HG02678 (cell line): ENCODE data around the gene TMEM258.

Source experiments
- ATAC-seq: cut with Tn5 transposase; IDR thresholded peaks from one replicate; pipeline ENCODE4 v1.9.1; 2021; ENCODE audit warnings: mild to moderate bottlenecking, moderate library complexity; ENCODE audit not compliant: unreplicated experiment

The TMEM258 gene

DNA sequence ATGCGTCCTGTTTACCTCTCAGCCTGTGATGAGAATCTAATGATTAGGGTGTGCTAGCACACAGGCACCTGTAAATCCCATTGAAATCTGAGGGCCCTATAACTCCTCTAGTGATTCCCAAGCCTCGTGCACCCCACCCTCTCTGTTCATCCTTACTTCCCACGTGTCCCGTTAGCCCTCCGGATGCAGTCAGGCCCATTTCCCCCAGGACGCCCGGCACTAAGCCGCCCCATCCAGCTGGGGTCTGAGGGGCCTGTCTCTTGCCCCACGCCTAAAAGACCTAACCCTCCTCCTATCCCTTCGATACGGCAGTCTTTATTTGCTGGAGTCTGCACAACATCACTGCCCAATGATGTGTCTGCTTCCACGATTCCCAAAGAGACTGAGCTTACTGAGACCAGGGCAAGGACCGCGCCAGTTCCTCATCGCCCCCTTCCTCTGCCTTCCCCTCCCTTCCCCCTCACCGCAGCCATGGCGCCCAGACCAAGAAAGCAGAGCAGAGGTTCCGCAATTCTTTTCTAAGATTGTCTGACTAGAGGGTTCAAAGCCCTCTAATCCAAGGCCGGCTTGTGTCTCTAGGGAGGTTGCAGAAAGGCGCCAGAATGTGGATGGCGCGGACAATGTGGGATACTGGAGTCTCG lies 34.7 kb upstream of the TMEM258 start:
- ATAC-seq = peak; percentile 11

DNA sequence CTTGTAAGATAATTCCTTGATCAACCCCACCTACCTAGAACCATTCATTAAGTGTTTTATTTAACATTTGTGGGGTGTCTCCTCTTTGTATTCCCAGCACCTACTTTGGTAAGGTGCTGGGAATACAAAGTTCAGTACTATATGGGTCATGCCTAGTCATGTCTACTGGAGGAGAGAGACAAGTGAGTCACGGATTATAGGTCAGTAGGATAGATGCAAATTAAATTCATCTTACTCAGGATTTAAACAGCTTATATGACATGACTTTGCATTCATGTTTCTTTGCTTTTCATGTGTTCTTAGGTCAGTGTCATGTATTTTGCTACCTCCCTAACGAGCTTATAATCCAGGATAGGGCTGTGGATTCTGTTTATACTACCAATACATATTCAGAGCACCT lies 27.8 kb upstream of the TMEM258 start:
- no peak for ATAC-seq

DNA sequence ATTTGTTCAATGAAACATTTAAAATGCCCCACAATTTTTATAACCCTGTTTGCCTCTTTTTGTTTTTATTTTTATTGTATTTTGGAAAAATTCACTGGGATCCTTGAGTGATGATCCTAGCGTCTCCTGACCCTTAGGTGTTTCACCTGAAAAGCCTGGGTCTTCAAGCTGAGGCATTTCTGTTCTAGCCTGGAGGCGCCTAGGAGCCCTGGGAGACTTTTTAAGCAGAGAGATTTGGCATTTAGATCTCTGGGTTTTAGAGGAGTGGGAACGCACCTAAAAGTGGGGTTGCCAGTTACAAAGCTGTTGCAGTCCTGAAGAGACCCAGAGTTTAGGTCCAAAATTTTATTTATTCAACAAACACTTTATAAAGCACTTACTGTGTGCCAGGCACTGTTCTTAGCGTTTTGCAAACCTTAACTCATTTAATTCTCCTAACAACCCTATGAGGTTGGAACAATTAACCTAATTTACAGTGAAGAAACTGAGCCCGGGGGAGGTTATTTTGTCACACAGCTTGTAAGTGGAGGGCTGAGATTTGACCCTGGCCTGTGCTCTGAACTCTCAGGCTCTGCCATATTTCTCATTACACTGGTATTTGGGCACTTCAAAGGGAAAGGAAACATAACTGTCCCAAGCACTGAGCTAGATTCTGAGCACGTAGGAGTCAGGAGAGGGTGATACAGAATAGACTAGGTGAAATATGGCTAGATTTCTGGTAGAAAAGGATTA lies 25.2 kb upstream of the TMEM258 start:
- ATAC-seq = no peak

GRCh38 chr11:61816736-61817455 lies 24.5 kb upstream of the TMEM258 start, which contains the start of gene FADS1:
FADS1 (minus strand) TSS chr11:61817003; CDS start chr11:61816929, 74 bp downstream.
- peak; percentile 47 for ATAC-seq

- ATAC-seq = peak; percentile 40
Observed at GRCh38 chr11:61815790-61816735, 23.7 kb upstream of the TMEM258 start.

DNA sequence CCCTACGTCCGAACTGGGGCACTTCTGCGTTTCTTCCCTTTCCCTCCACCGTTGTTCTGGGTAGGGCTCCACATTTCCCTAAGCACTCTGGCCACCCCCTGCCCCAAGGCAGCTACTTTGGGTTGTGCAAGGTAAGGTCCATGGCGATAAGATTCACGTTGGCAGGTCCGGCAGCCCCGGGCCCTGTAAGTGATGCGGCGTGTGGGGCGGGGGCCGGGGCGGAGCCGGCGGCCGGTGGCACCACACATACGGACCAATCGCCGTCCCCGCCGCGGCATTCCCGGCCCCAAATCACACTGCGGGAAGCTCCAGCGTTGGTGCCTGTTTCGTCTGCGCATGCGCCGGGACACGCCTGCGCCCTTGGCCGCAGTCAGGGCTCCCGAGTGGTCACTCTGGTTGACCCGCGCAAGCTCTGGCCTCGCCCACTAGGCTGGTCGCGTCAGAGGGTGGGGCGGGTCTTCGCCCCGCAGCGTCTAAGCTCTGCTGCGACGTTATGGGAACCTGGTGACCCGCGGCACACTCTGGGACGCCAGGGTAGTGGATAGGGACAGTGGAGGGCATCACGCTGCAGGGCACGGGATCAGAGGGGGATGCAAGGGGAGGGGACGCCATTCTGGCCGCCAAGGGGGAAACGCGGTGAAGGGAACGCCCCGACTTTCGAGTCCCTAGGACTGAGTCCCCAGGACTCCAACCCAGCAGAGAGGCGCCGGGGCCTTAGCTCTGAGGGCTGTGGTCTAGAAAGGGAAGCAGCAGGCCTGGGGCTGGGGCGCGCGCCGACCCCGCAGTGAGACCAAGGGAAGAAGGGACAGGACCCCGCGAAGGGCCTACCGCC lies 22.8 kb upstream of the TMEM258 start:
- peak; percentile 57 for ATAC-seq

DNA sequence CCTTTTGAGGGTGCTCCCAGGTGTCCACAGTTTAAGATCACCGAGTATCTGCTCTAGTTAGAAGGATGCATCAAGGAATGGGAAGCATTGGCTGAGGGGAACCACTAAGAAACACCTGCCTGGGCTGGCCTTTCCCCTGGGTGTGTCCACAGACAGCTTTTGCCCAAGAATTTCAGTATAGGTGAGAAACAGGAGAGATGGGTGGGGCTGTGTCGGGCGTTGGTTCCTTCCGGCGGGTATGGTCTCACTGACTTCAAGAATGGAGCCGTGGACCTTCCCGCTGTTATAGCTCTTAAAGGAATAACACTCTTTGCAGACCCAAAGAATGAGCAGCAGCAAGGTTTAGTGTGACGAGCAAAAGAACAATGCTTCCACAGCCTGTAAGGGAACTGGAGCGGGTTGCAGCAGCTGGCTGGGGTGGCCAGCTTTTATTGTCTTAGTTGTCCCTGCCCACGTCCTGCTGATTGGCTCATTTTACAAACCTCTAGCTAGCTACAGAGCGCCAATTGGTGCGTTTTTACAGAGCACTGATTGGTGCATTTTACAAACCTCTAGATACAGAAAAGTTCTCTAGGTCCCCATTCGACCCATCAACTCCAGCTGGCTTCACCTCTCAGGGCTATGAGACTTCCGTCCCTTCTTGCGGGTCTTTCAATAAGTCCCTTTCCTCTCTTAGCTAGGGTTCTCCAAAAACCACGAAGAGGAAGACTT lies 22.0 kb upstream of the TMEM258 start:
- ATAC-seq = no peak

GRCh38 chr11:61812736-61813411 lies 20.5 kb upstream of the TMEM258 start:
- no peak for ATAC-seq

DNA sequence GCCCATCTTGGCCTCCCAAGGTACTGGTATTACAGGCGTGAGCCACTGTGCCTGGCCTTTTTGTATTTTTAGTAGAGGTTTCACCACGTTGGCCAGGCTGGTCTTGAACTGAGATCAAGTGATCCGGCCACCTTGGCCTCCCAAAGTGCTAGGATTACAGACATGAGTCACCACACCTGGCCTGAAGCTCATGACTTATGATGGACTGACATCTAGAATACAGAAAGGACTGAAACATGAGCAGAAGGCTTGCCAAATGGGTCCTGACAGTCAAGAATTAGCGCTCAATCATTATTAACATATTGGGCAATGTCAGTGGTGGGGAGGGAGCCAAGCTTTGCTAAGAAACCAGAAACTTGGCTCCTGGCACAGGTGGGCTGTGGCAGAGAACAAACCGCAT lies 19.4 kb upstream of the TMEM258 start:
- ATAC-seq = no peak

- ATAC-seq = no peak
Observed at GRCh38 chr11:61810671-61811175, 18.3 kb upstream of the TMEM258 start.

DNA sequence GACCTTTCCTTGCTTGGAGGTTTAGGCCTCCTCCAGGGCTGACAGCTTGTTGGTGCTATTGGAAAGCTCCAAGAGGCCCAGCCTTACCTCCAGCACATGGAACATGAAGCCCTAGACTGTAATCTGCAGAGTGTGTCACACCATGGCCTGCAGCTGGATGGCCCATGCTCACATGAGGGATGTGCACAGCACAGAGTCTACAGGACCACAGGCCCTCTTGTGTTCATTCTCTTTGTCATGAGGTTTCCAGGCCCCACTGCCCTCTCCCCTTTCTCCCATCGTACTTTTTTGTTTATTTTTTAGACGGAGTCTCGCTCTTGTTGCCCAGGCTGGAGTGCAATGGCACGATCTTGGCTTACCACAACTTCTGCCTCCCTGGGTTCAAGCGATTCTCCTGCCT lies 14.4 kb upstream of the TMEM258 start:
- ATAC-seq = no peak

GRCh38 chr11:61805146-61805545 lies 12.7 kb upstream of the TMEM258 start:
- no peak for ATAC-seq

DNA sequence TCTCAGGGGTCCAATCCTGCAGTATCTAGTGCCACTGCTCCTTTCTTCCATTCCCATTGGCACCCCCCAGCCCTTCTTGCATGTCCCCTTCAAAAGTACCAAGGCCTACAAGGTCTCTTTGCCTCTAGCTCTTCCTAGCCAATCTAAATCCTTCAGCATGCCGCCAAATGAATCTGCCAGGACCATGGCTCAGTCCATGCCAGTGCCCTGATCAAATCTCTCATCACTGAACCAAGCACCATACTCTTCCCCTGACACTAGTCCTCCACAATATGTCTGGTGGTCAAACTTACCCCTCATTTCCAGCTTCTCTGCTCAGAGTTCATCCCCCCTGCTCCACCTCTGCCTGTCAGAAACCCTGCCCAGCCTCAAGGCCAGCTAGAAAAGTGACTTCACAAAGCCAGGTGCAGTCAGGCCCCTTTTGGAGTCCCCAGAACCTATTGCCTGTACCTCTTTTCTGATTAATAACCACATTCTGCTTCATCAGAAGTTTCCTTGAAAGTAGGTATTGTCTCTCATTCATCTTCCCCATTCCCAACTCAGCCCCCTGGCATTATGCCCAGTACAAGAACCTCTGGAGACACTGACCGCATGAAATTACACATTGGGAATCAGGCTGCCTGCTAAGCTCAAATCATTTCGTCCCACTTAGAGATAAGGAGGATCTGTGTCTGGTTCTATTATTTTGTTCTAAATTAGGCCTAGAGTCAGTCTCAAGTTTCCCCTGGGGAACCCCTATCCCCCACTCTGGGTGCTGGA lies 11.7 kb upstream of the TMEM258 start:
- no peak for ATAC-seq

GRCh38 chr11:61802605-61803004 lies 10.2 kb upstream of the TMEM258 start:
- ATAC-seq = no peak

- ATAC-seq = no peak
Observed at GRCh38 chr11:61800331-61801281, 8.2 kb upstream of the TMEM258 start.

- no peak for ATAC-seq
Observed at GRCh38 chr11:61799665-61800284, 7.4 kb upstream of the TMEM258 start.
